Kidney capillary endothelial cell (primary cell): ENCODE measurements around the gene CXADR.
"Not testable (repeated sequence)": the region's sequence is repeated elsewhere in the genome, so short reads cannot be mapped to it uniquely, and the experiment has no call there.

Source experiments
- DNase-seq: peaks from one replicate; pipeline ENCODE4 v3.0.0-alpha.2; 2018; ENCODE audit warnings: low spot score

CXADR gene

DNA sequence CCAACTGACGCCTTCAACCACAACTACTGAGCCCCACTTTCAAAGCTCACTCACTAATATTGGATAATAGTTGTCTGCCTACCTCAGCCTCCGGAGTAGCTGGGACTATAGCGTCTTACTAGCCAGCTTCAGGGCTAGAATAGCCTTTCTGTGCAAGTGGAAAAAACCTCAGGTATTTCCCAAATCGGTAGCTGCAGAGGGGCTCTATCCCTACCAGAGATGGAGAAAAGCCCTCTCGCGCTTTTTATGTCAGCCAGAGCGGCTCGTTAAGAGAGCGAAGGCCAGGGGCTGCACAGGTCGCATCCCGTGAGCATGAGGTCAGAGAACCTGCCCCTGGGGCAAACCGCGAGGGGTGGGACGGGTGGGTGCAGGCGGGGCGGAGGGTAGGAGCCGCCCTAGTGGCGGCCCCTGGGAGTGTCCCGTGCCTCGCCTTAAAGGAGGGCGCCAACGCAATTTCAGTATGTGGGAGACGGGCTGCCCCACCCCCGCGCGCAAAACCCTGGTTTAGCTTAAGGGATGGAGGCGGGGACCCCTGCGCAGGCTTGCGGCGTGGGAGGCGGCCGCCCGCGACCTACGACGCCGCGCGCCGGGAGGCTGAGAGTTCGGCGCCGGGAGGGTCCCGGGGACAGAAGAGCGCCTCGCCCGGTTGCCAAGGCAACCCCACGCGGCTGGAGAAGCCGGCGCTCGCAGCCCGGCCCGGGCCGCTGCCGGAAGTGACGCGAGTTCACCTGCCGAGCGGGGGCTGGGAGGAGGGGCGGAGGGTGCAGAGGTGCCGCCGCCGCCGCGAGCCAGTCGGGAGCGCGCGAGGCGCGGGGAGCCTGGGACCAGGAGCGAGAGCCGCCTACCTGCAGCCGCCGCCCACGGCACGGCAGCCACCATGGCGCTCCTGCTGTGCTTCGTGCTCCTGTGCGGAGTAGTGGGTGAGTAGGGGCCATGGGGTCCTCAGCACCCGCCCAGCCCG lies at the start of gene CXADR:
CXADR (plus strand) TSS at position 791 of the 961 bp plus-strand sequence; CDS start at position 878, 87 bp downstream.
- no peak for DNase-seq

DNA sequence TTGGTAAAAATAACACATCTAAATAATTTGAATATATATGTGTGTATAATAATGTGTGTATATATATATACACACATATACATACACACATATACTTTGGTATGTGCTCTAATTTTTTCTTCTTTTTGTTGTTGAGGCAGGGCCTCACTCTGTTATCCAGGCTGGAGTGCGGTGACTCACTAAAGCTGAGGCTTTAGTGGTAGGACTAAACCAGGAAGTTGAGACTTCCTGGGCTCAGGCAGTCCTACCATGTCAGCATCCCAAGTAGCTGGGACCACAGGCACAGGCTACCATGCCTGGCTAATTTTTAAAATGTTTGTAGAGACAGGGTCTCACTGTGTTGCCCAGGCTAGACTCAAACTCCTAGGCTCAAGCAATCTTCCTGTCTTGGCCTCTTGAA lies 46.7 kb upstream of the CXADR start:
- peak; percentile 38 for DNase-seq

DNA sequence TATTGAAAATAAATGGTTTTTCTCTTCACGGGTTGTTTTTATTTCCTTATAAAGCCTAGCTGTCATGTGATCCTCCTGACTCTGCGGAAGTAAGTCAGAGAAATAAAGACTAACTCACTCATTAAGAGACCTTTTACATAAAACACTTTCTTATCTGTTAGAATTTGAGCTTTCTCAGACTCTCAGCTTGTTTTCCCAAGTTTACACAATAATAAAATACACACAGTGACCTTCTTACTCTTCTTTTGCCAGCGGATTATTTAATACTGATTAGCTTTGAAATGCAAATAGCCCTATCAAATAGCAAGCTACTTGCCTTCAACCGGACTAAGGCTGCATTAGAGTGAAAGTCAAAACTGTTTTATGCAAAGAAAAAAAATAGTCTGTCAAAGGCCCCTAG lies 45.5 kb upstream of the CXADR start:
- DNase-seq: no peak

DNA sequence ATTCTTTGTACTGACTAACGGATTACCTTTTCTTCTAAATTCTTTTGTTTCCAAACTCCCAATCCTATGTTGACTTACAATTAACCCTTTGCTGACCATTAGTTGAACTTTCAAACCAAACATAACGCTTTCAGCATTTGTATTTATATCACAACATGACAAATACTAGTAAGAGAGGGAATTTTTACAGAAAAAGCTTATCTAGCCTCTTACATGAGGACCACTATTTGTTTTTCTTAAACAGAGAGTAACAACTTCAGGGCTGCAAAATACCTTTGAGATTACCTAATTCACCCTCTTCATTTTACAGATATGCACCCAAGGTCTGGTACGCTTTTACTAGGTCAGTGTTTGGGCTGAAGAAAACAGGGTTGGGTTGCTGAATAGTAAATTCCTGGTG lies 45.0 kb upstream of the CXADR start:
- DNase-seq: no peak

DNA sequence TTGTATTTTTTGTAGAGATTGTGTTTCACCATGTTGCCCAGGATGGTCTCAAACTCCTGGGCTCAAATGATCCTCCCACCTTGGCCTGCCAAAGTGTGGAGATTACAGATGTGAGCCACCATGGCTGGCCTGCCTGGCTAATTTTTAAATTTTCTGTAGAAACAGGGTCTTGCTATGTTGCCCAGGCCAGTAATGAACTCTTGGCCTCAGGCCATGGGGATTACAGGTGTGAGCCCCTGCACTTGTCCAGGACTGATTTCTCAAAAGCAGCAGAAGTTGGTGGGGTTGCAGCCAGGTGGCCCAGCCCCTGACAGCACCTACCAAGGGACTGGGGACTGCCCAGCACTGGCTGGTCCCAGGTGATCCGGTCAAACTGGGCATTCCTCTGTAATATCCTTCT lies 44.1 kb upstream of the CXADR start:
- no peak for DNase-seq

DNA sequence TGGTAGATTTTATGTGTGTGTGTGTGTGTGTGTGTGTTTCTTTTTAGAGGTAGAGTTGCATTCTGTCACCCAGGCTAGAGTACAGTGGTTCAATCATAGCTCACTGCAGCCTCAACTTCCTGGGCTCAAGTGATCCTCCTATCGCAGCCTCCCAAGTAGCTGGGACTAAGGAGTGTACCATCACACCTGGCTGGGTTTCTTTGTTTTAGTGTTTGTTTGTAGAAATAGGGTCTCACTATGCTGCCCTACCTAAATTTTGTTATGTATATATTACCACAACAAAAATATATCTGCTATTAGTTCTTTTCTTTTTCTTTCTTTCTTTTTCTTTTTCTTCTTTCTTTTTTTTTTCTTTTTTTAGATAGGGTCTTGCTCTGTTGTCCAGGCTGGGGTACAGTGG lies 43.1 kb upstream of the CXADR start:
- DNase-seq: no peak

DNA sequence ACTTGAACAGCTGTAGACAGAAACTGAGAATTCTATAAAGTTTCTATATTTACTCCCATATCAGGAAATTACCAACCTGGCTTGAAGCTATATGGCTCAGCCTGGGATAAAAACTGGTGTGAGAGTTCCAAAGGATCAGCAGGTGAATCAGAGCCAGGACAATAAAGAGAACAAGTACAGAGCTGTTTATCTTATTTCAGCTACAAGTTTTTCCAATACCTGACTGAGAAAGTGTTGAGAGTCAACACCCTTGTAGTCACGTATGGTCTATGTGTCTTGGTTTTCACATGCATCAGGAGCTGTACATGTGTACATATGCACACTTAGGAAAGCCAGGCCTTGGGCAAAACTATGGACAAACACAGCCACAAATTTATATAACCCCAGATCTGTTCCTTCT lies 40.7 kb upstream of the CXADR start:
- DNase-seq: no peak

DNA sequence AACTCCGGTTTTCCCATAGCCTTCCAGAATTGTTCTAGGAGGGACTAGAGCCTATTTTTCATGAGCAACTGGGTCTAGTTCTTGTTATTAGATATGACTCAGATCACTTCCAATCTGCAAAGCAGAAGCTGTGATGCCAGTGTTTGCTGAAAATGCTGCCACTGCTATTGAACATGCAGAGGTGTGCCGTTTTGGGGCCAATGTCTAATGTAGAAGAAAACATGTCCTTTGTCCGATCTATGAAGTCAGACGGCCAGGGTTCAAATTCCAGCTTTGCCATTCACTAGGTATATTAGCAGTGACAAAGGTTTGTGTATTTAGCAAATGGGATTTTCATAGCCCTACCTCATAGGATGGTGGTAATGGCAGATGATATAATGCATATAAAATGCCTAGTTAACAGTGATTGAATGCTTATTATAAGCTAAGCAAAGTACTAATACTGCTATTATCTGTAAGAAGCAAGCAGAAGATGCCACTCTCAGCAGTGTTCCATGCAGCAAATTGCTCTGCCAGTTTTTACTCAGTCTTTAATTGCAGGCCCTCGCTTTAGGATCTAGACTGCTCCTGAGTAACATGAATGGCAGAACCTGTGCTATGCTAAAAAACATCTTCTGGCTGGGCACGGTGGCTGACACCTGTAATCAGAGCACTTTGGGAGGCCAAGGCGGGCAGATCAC lies 40.1 kb upstream of the CXADR start:
- DNase-seq: no peak

DNA sequence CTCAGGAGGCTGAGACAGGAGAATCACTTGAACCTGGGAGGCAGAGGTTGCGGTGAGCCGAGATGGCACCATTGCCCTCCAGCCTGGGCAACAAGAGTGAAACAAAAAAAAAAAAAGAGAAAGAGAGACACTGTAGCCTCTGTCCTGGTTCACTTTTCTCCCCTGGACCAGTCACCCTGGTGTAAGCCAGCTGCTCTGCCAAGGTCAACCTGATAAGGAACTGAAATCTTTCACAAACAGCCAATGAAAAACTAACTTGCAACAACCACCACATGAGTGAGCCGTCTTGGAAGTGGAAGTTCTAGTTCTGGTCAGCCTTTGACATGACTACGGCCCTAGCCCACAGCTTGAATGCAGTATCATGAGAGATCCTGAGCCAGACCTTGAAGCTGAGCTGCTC lies 36.8 kb upstream of the CXADR start:
- DNase-seq: no peak

DNA sequence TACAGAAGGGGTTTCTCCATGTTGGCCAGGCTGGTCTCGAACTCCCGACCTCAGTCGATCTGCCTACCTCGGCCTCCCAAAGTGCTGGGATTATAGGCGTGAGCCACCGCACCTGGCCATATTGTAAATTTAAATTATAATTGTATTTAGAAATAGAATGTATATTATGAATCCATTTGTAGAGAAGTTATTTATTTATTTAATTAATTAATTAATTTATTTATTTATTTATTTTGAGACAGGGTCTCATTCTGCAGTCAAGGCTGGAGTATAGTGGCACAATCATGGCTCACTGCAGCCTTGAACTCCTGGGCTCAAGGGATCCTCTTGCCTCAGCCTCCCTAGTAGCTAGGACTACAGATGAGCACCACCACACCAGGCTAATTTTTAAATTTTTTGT lies 34.7 kb upstream of the CXADR start:
- not testable (repeated sequence) for DNase-seq

DNA sequence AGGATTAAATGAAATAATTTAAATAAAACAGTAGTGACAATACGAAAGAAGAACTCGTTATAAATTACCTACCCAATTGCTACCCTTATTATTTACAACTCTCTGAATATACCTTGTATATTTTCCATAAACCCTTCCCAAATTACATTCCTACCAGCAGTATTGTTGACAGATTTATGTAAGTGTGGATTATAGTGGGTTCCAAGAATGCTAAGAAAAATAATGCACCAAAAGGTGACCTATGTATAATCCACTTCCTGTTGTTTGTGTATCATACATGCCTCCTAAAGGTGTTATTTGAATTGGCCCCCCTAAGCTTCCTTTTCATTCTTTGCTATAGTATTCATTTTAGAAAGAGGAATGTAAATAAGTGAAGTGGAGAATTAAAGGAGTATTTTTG lies 33.2 kb upstream of the CXADR start:
- no peak for DNase-seq

DNA sequence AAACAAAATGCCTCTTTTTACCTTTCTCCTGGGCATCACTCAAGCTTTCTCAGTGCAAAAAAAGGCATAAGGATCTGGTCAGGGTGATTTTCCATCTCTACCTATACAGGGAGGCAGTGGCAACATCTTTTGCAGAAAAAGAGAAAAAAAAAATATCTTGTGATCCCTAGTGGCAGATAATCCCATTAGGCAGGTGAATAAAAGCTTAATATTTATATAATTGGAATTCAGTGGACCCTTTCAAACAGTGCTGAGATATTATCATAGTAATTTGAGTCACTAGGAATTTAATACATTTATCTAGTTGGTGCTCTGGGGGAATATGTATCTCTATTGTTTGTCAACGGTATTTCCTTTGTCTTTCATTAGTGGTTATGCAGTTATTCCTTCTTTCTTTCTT lies 29.9 kb upstream of the CXADR start:
- DNase-seq: no peak

DNA sequence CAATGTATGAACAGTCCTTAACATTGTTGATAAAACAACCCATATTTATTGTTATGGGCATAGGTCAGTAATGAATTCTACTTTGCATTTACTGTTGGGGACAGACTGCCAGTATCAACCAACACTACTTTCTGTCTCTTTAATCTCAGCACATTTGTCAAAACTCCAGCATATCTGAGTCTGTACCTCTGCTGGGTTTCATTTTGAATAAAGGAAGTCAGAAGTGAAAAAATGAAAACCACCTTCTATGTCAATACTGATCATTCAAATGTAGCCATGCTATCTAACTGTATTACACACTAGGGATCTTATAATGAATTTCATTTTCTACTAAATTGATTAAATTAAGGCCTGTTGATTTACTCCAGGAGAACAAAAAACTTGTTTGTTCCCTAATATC lies 24.2 kb upstream of the CXADR start:
- no peak for DNase-seq

DNA sequence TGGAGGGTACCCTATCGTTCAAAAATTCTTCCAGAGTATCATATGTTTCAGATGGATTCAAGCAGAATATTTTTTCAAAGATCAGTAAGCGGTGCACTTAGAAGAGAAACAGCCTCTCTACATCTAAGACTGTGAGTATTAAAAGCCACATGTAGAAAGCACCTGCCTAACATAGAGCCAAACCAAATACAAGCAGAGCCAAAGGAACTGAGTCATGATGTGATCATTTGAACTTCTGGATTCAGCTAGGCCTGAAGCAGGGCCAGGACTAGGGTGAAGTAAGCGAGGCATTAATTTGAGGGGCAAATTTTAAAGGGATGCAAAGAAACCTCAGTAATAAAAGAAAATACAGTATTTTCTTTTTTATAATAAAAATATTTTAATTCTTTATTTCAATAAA lies 23.3 kb upstream of the CXADR start:
- DNase-seq: not testable (repeated sequence)

DNA sequence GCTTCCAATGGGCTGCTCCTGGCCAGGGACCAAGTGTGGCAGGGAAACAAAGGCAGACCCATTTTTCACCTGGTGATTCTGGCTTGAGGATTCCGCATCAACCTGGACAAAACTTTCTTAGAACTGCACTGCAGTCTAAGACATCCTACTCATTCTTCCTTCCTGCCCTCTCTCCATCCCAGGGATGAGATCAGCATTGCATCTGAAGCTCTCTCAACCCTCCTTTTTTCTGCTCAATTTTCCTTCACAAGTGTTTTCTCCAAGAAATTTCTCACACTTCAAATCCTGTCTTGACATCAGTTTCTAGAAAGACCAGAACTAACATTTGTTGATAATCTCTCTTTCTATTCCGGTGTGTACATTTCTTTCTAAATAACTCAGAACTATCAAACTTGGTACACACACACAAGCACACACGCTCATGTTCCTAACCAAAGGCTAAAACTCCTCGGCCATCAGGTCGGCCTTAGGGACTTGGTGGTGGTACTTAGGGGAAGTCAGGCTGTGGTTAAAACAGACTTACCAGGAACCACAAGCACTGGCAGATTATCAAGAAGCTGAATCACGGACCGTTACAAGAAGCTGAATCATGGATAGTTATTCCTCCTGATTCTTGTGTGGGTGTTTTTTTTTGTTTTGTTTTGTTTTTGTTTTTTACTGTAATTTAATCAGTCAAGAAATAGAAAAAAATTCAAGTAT lies 21.0 kb upstream of the CXADR start:
- DNase-seq: peak; percentile 21

DNA sequence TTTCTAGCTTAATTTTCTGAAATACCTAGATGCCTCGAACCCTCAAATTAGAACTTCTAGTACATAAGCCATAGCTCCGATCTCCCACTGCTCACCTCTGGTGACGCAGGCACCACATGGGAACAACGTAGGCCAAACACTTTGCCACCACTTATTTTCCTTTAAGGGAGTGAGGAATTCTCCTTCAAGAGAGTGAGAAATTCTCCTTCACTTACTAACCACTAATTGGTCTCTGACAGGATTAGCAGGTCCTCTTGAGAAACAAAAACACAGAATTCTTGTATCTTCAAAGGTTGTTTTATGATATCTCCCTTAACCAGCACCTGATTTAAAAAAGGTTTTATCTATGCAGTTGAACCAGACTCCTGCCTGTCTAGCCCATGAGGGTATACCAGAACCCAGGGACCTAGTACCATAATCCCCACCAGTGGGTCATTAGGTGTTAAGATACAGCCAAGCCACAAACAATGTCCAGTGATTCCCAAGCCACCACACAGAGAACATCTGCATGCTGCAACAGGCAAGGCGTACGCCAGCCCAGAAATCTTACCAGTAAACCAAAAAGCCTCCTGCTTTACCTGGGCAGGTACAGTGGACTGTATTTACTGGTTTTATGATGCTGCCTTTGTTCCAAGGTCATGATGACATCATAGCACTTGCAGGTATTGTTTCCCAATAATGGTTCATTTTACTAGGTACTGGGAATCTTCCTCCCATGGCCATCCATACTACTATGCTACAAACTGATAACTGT lies 20.3 kb upstream of the CXADR start:
- no peak for DNase-seq

DNA sequence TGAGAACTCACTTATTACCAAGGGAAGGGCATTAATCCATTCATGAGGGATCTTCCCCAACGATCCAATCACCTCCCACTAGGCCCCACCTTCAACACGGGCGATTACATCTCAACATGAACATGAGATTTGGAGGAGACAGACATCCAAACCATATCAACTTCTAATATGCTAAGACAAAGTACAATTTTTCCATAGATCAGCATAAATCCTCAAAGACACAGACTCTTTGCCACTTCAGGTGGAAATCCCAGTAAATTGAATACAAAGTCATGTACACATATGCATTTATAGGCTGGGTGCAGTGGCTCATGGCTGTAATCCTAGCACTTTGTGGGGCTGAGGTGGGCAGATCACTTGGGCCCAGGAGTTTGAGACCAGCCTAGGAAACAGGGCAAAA lies 18.8 kb upstream of the CXADR start:
- no peak for DNase-seq

DNA sequence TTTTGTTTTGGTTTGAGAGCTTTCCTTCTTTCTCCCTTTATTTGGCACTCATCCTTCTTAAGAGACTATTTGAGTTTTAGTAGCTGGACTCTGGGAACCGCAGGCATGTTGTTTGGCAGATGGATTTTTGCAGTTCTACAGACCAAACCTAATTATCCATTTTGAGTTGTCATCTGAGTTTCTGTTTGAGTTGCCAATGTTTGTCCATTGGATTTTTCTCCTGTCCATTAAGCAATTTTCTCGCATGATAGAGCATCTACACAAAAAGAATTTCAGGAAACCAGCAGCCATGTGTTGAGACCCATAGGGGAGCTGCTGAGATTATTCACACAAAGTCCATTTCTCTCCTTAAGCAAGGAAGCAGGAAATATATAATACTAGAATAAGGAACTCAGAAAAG lies 17.2 kb upstream of the CXADR start:
- DNase-seq: no peak

DNA sequence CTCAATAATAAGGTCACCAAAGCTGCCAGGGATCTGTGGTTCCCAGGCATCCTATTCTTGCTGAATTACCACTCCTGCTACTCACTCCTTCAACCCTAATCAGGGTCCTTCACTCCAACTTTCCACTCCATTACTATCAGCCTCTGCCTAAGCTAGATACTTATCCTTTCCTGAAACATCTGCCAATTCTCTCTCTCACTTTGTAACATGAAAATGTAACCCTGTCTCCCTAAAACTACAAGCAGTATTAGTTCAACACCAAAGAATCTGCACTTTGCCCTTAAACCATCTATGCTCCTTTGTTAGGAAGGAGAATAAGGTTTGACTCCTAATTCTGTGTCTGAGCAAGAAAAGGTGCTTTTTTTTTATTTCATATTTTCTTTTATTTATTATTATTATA lies 15.5 kb upstream of the CXADR start:
- no peak for DNase-seq

DNA sequence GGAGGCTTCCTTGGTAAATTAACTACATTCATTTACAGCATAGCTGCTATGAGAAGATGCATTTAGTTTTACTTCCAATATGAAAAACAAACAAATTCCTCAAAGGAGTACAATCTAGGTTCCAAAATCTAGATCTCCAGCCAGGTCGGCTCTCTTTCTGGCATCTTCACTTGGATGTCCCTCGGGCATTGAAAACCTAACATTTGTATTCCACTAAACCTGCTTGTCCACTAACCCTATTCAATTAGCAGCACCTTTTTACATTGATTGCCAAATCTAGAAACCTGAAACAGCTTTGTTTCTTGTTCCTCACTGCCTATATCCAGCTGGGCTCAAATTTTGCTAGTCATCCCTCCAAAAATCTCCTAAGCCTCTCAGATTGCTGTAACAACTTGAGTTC lies 14.3 kb upstream of the CXADR start:
- DNase-seq: no peak

DNA sequence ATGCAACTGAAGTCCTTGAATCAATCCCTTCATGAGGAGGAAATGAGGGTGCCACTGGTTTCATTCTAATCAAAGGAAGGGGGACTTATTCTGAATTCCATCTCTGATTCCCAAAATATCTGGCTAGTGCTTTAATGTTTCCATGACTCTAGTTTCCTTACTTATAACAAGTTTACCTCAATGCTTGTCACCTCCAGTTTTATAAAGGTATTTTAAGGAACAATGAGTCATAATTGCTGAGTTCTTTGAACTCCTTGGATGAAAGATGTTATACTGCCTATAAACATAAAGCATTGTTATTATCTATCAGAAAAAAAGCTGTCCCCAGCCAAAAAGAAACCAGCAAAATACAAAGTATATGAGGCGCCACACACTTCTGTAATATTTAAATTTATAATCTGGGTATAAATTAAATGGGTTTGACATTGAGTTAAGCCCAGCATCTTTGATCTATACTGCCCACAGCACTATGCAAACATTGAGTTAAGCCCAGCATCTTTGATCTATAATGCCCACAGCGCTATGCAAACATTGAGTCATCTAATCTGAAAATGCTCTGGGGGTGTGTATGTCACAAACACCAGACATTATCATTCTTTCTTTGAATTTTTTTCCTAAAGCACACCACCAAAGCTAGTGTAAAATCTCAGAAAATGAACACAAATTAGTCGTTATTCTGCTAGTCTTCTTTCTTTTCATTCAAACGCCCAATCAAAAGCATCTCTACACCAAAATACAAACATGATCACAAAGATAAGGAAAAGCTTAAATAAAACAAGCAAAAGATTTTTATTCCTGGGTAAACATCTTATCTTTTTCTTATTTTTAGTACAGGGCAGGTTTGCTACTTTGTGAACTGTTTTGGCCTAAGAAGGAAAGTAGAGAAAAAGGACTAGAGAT lies 11.5 kb upstream of the CXADR start:
- DNase-seq: no peak
